Endodermal cell (in vitro differentiated cells): ENCODE data around the gene MMS22L. TPM values are rescaled to one million over a fixed set of nuclear protein-coding genes. Genes with fewer than 3 reads are reported as not detected.

ENCODE experiments used
- DNase-seq: peaks from one replicate; pipeline ENCODE4 v3.0.0-alpha.2; 2017
- H3K27ac ChIP-seq: 2 replicates; pipeline ENCODE4 v1.5.1; 2013; ENCODE audit warnings: mild to moderate bottlenecking, low read depth, low read length, moderate library complexity
- H3K27me3 ChIP-seq: 2 replicates; pipeline ENCODE4 v1.6.1; 2013; ENCODE audit warnings: mild to moderate bottlenecking, low read length, moderate library complexity; ENCODE audit not compliant: insufficient read depth, control insufficient read depth, poor library complexity, severe bottlenecking
- H3K36me3 ChIP-seq: 2 replicates; pipeline ENCODE4 v1.7.0; 2013; ENCODE audit warnings: mild to moderate bottlenecking, low read length, moderate library complexity; ENCODE audit not compliant: control insufficient read depth, insufficient read depth
- H3K4me1 ChIP-seq: one replicate; pipeline ENCODE4 v1.7.0; 2013; ENCODE audit warnings: low read length; ENCODE audit not compliant: control insufficient read depth, insufficient read depth
- H3K4me3 ChIP-seq: 2 replicates; pipeline ENCODE4 v1.5.1; 2013; ENCODE audit warnings: mild to moderate bottlenecking, low read length, moderate library complexity
- H3K9ac ChIP-seq: 2 replicates; pipeline ENCODE4 v1.6.1; 2013; ENCODE audit warnings: mild to moderate bottlenecking, low read length, moderate library complexity; ENCODE audit not compliant: poor library complexity, severe bottlenecking; ENCODE audit errors: extremely low read depth
- H3K9me3 ChIP-seq: 2 replicates; pipeline ENCODE4 v1.6.1; 2013; ENCODE audit warnings: mild to moderate bottlenecking, low read length, moderate library complexity; ENCODE audit not compliant: control insufficient read depth
- H3K27ac Mint-ChIP-seq: 2 replicates; pipeline ENCODE4 v1.8.0; 2020; ENCODE audit warnings: mixed read lengths
- H3K27me3 Mint-ChIP-seq: 2 replicates; pipeline ENCODE4 v1.8.0; 2021; ENCODE audit warnings: mild to moderate bottlenecking, mixed read lengths; ENCODE audit not compliant: insufficient read depth
- H3K36me3 Mint-ChIP-seq: 2 replicates; pipeline ENCODE4 v1.8.0; 2020; ENCODE audit warnings: low read depth, mixed read lengths
- H3K4me1 Mint-ChIP-seq: 2 replicates; pipeline ENCODE4 v1.8.0; 2020; ENCODE audit warnings: mixed read lengths
- H3K4me3 Mint-ChIP-seq: 2 replicates; pipeline ENCODE4 v1.8.0; 2020; ENCODE audit warnings: mild to moderate bottlenecking, moderate library complexity, mixed read lengths
- H3K9me3 Mint-ChIP-seq: 2 replicates; pipeline ENCODE4 v1.8.0; 2020; ENCODE audit warnings: mild to moderate bottlenecking, mixed read lengths
- WGBS, 2 experiments: methylation state at CpG; one replicate each; pipeline versions ENCODE4 v1.1.5 to v1.1.7; 2013; ENCODE audit warnings: missing lambda C conversion rate in 2 of 2, mixed read lengths in 1 of 2; ENCODE audit not compliant: insufficient coverage in 1 of 2, insufficient read length in 1 of 2; 5-methylcytosine and 5-hydroxymethylcytosine counted together
- total RNA-seq, 2 donors: library from RNA; stranded (reverse); fragmentation: NEBNext Ultra II Directional in 1 of 2; extraction: Animal tissue kit (Norgen Biotek cat#: 25700) in 1 of 2; gene quantifications; 2 replicates in 1 of 2; 3 replicates in 1 of 2; pipeline ENCODE4 v1.2.1, GENCODE V29; 2021
- TF ChIP-seq, protein P1 (sequence below): fragments of 200-600 bp; sonication (generic); conservative IDR thresholded peaks from 2 replicates; pipeline ENCODE4 v1.5.0; 2021; ENCODE audit warnings: antibody characterized with exemption, mild to moderate bottlenecking

Gene MMS22L
- total RNA-seq, 2 donors from 2014 or later = 32.6 to 36.6 TPM

- H3K4me1 ChIP-seq = no peaks in the 10 kb centered on the region
- H3K4me1 Mint-ChIP-seq = no peaks in the 10 kb centered on the region
- no peak for DNase-seq
- peaks cover 3% of the 10 kb centered on the region for H3K9me3 Mint-ChIP-seq
- no peaks in the 10 kb centered on the region for H3K36me3 Mint-ChIP-seq
- H3K9me3 ChIP-seq = no peaks in the 10 kb centered on the region
- TF ChIP-seq, protein P1, sequence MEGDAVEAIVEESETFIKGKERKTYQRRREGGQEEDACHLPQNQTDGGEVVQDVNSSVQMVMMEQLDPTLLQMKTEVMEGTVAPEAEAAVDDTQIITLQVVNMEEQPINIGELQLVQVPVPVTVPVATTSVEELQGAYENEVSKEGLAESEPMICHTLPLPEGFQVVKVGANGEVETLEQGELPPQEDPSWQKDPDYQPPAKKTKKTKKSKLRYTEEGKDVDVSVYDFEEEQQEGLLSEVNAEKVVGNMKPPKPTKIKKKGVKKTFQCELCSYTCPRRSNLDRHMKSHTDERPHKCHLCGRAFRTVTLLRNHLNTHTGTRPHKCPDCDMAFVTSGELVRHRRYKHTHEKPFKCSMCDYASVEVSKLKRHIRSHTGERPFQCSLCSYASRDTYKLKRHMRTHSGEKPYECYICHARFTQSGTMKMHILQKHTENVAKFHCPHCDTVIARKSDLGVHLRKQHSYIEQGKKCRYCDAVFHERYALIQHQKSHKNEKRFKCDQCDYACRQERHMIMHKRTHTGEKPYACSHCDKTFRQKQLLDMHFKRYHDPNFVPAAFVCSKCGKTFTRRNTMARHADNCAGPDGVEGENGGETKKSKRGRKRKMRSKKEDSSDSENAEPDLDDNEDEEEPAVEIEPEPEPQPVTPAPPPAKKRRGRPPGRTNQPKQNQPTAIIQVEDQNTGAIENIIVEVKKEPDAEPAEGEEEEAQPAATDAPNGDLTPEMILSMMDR = no peak
- H3K4me3 ChIP-seq = no peak overlapping the region
- H3K27ac ChIP-seq = no peak overlapping the region
- no peak overlapping the region for H3K9ac ChIP-seq
- H3K4me3 Mint-ChIP-seq = no peak overlapping the region
- no peaks in the 10 kb centered on the region for H3K36me3 ChIP-seq
- H3K27ac Mint-ChIP-seq = no peak overlapping the region
- H3K27me3 ChIP-seq = no peaks in the 10 kb centered on the region
- H3K27me3 Mint-ChIP-seq = no peaks in the 10 kb centered on the region
- 100% methylated on average over 1 of the region's 1 CpG; no CpG with 5 or more reads in 1 of the 2 experiments for WGBS, 2 experiments
Observed at GRCh38 chr6:97113170-97113569, 169.8 kb downstream of the MMS22L start.

DNA sequence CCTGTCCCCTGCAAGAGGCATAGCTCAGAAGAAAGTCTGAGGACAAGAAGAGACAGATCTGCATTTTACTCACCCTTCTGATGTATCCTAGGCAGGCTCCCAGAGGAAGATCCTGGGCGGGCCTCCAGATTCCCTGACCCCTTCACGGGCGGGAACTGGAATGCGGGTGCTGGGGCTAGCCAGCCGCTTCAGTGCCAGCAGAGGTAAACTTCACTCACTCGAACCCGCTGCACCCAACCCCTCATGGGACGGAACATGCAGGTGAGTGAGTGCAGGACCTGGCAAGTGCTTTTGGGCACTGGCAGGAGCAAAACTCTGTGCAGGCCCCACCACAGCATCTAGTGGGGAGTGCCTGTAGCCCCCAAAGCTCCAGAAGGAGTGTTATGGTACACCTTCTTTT, 171.8 kb downstream of the MMS22L start:
- H3K9me3 ChIP-seq = no peaks in the 10 kb centered on the region
- WGBS, 2 experiments = 95 to 97% methylated on average over 8 of the region's 8 CpGs
- Mint-ChIP-seq H3K27me3 (no peaks in the 10 kb centered on the region), H3K4me3 (no peak overlapping the region), H3K9me3 (peaks cover 3% of the 10 kb centered on the region), H3K4me1 (no peaks in the 10 kb centered on the region), H3K36me3 (no peaks in the 10 kb centered on the region), H3K27ac (no peak overlapping the region)
- no peaks in the 10 kb centered on the region for H3K4me1 ChIP-seq
- no peak for DNase-seq
- no peaks in the 10 kb centered on the region for H3K36me3 ChIP-seq
- no peak overlapping the region for H3K27ac ChIP-seq
- no peaks in the 10 kb centered on the region for H3K27me3 ChIP-seq
- no peak overlapping the region for H3K4me3 ChIP-seq
- TF ChIP-seq, protein P1 = no peak
- no peak overlapping the region for H3K9ac ChIP-seq

DNA sequence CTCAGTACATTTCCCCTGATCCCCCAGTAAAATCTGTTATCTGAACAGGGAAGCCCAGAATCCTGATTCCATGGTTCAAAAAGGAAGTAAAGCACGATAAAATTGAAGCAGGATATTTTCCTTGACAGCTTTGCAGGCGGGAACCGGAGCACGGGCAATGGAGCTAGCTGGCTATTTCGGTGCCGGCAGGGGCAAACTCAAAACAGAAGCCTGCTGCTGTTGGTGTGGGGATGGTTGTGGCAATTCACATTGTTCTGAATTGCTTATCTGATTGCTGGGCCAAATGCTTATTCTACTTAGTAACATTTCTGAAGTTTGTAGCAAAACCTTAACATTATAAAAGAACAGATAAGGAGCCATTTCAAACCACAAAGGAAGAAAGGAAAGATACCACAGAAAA, 172.4 kb downstream of the MMS22L start:
- Mint-ChIP-seq H3K9me3 (peaks cover 3% of the 10 kb centered on the region), H3K4me3 (no peak overlapping the region), H3K4me1 (no peaks in the 10 kb centered on the region), H3K27me3 (no peaks in the 10 kb centered on the region), H3K27ac (no peak overlapping the region), H3K36me3 (no peaks in the 10 kb centered on the region)
- H3K9me3 ChIP-seq = no peaks in the 10 kb centered on the region
- H3K27ac ChIP-seq = no peak overlapping the region
- H3K4me1 ChIP-seq = no peaks in the 10 kb centered on the region
- H3K9ac ChIP-seq = no peak overlapping the region
- TF ChIP-seq, protein P1 = no peak
- WGBS, 2 experiments = 95 to 100% methylated on average over 6 of the region's 6 CpGs
- no peak for DNase-seq
- no peaks in the 10 kb centered on the region for H3K36me3 ChIP-seq
- H3K27me3 ChIP-seq = no peaks in the 10 kb centered on the region
- H3K4me3 ChIP-seq = no peak overlapping the region
